Liver (tissue), 9 donors: Measurements from ENCODE around the gene NTPCR. TPM values are rescaled to one million over a fixed set of nuclear protein-coding genes. Genes with fewer than 3 reads are reported as not detected.

ENCODE experiments used
- DNase-seq: peaks from one replicate; pipeline ENCODE4 v3.0.0-alpha.2; 2017; ENCODE audit warnings: low spot score
- H3K27ac ChIP-seq, 2 donors: one replicate each; pipeline ENCODE4 v1.7.0; 2013; ENCODE audit warnings: inconsistent platforms in 2 of 2, low read length in 2 of 2, control low read depth in 1 of 2, low read depth in 1 of 2, mild to moderate bottlenecking in 1 of 2
- H3K27me3 ChIP-seq, 4 donors: one replicate each; pipeline versions ENCODE4 v1.6.1 to v1.7.0; 2013; ENCODE audit warnings: low read length in 3 of 4, inconsistent platforms in 1 of 4, mild to moderate bottlenecking in 1 of 4, moderate library complexity in 1 of 4; ENCODE audit not compliant: control insufficient read depth in 4 of 4, insufficient read depth in 4 of 4
- H3K36me3 ChIP-seq, 4 donors: one replicate each; pipeline versions ENCODE4 v1.6.1 to v1.7.0; 2013; ENCODE audit warnings: low read length in 3 of 4, mild to moderate bottlenecking in 3 of 4, low read depth in 1 of 4, moderate library complexity in 1 of 4; ENCODE audit not compliant: control insufficient read depth in 4 of 4, insufficient read depth in 3 of 4
- H3K4me1 ChIP-seq, 4 donors: one replicate each; pipeline versions ENCODE4 v1.6.1 to v1.7.0; 2013; ENCODE audit warnings: low read length in 3 of 4, mild to moderate bottlenecking in 3 of 4, moderate library complexity in 1 of 4; ENCODE audit not compliant: control insufficient read depth in 4 of 4, insufficient read depth in 4 of 4
- H3K4me3 ChIP-seq, 3 donors: one replicate each; pipeline versions ENCODE4 v1.6.1 to v1.7.0; 2013; ENCODE audit warnings: low read length in 3 of 3, control low read depth in 1 of 3, low read depth in 1 of 3, mild to moderate bottlenecking in 1 of 3
- H3K9ac ChIP-seq, 2 donors: one replicate each; pipeline ENCODE4 v1.7.0; 2013; ENCODE audit warnings: low read length in 2 of 2, mild to moderate bottlenecking in 2 of 2, moderate library complexity in 2 of 2, control low read depth in 1 of 2, low read depth in 1 of 2
- H3K9me3 ChIP-seq, 4 donors: one replicate each; pipeline versions ENCODE4 v1.6.1 to v1.7.0; 2013; ENCODE audit warnings: low read length in 3 of 4; ENCODE audit not compliant: control insufficient read depth in 4 of 4
- EGR1 ChIP-seq, 2 donors: IDR thresholded peaks; 2 replicates each; pipeline ENCODE4 v1.6.1; 2016 to 2018; ENCODE audit warnings: antibody characterized with exemption in 2 of 2, low read depth in 2 of 2
- FOXA2 ChIP-seq: IDR thresholded peaks from 2 replicates; pipeline ENCODE4 v1.6.1; 2016; ENCODE audit warnings: antibody characterized with exemption
- GABPA ChIP-seq, 2 donors: IDR thresholded peaks in 1 of 2; conservative IDR thresholded peaks in 1 of 2; 2 replicates each; pipeline ENCODE4 v1.6.1; 2016; ENCODE audit warnings: antibody characterized with exemption in 2 of 2, mild to moderate bottlenecking in 1 of 2, moderate library complexity in 1 of 2
- HNF4A ChIP-seq, 2 donors: conservative IDR thresholded peaks; 2 replicates each; pipeline ENCODE4 v1.6.1; 2016; ENCODE audit warnings: antibody characterized with exemption in 2 of 2, mild to moderate bottlenecking in 2 of 2
- HNF4G ChIP-seq: IDR thresholded peaks from 2 replicates; pipeline ENCODE4 v1.6.1; 2016; ENCODE audit warnings: antibody characterized with exemption
- JUND ChIP-seq, 2 donors: IDR thresholded peaks; 2 replicates each; pipeline ENCODE4 v1.6.1; 2016; ENCODE audit warnings: antibody characterized with exemption in 2 of 2
- NR2F2 ChIP-seq: IDR thresholded peaks from 2 replicates; pipeline ENCODE4 v1.6.1; 2016; ENCODE audit warnings: antibody characterized with exemption
- RXRA ChIP-seq, 2 donors: IDR thresholded peaks; 2 replicates each; pipeline ENCODE4 v1.6.1; 2017 to 2018; ENCODE audit warnings: antibody characterized with exemption in 2 of 2, mild to moderate bottlenecking in 1 of 2
- SP1 ChIP-seq: IDR thresholded peaks from 2 replicates; pipeline ENCODE4 v1.6.1; 2018; ENCODE audit warnings: antibody characterized with exemption, mild to moderate bottlenecking
- TAF1 ChIP-seq: conservative IDR thresholded peaks from 2 replicates; pipeline ENCODE4 v1.6.1; 2016; ENCODE audit warnings: antibody characterized with exemption, mild to moderate bottlenecking
- YY1 ChIP-seq: IDR thresholded peaks from 2 replicates; pipeline ENCODE4 v1.6.1; 2016; ENCODE audit warnings: antibody characterized with exemption, mild to moderate bottlenecking
- WGBS: extraction: QIAGEN DNeasy Blood & Tissue Kit; methylation state at CpG from one replicate; pipeline ENCODE4 v1.1.7; 2013; 5-methylcytosine and 5-hydroxymethylcytosine counted together
- polyA plus RNA-seq, 2 donors: library from polyadenylated mRNA; stranded (reverse) in 1 of 2; unstranded in 1 of 2; fragments of 200-250 nt in 1 of 2; fragments of >200 nt in 1 of 2; fragmentation: Nextera tagmentation in 1 of 2; extraction: Ambion mirVana in 1 of 2; gene quantifications; one replicate each; pipeline versions ENCODE4 v1.2.1 to v1.2.3, GENCODE V29; 2013 to 2015
- total RNA-seq, 2 donors: library from RNA; depleted of rRNA; stranded (reverse); fragments of >200 nt; gene quantifications; one replicate each; pipeline ENCODE4 v1.2.3, GENCODE V29; 2014
- TF ChIP-seq, protein P1 (sequence below): IDR thresholded peaks from 2 replicates; pipeline ENCODE4 v1.6.1; 2016; ENCODE audit warnings: antibody characterized with exemption
- TF ChIP-seq, protein P2 (sequence below): IDR thresholded peaks from 2 replicates; pipeline ENCODE4 v1.6.1; 2016; ENCODE audit warnings: antibody characterized with exemption
- TF ChIP-seq, protein P3 (sequence below): IDR thresholded peaks from 2 replicates; pipeline ENCODE4 v1.6.1; 2016; ENCODE audit warnings: antibody characterized with exemption
- TF ChIP-seq, protein P4 (sequence below): fragments of 150-350 bp; IDR thresholded peaks from 2 replicates; pipeline ENCODE4 v1.5.1; 2017; ENCODE audit warnings: improper control_type of control experiment, low read depth, low read length; ENCODE audit not compliant: missing input control
- donor health status: healthy.
- donor health status: healthy.
- donor health status: healthy.
- donor health status: healthy.
- donor health status: healthy.

Gene NTPCR
- total and polyA plus RNA-seq, 4 donors, result 7.2 to 37.2 (median 19.2) TPM

DNA sequence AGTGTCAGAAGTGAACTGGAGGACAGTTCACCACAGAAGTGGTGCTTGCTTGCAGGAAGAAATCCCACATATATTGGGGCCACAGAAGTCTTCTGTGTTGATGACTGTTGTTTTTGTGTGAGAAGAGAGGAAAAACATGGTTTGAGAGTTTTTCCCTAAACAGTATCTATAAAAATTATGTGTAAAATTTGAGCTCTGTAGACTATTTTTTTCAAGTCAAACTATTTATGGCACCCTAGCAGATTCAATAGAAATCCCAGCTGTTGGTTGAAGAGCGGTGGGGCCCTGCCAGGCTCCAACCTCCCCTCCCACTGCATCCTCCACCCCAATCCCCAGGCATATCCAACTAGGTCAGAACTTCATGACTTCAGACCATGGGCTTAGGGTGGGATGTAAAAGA, 61.6 kb downstream of the NTPCR start (continued):
- TF ChIP-seq, protein P1, sequence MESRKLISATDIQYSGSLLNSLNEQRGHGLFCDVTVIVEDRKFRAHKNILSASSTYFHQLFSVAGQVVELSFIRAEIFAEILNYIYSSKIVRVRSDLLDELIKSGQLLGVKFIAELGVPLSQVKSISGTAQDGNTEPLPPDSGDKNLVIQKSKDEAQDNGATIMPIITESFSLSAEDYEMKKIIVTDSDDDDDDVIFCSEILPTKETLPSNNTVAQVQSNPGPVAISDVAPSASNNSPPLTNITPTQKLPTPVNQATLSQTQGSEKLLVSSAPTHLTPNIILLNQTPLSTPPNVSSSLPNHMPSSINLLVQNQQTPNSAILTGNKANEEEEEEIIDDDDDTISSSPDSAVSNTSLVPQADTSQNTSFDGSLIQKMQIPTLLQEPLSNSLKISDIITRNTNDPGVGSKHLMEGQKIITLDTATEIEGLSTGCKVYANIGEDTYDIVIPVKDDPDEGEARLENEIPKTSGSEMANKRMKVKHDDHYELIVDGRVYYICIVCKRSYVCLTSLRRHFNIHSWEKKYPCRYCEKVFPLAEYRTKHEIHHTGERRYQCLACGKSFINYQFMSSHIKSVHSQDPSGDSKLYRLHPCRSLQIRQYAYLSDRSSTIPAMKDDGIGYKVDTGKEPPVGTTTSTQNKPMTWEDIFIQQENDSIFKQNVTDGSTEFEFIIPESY, result no peak
- TF ChIP-seq, protein P2, sequence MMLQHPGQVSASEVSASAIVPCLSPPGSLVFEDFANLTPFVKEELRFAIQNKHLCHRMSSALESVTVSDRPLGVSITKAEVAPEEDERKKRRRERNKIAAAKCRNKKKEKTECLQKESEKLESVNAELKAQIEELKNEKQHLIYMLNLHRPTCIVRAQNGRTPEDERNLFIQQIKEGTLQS, result no peak
- no peak for TF ChIP-seq EGR1 (IDR thresholded peaks at IDR 0.05; ENCODE audit: low read depth in 2 of 2)

DNA sequence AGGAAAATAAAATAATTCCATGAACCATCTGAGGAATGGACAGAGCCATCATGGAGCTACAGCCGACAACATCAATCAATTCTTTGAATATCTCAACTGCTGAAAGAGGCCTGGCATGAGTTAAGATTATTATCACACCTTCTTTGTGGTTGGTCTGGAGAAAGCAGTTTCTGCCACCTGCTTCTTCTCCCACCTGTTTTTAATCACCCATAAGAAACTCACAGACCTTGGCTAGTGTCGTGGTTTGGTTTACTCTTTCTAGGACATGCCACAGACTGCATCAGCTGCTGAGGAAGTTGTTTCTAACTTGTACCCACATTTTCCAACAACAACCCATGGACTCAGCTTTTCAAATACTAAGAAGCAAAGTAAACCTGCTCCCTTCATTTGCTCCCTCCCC, 65.6 kb downstream of the NTPCR start:
- Histone ChIP-seq H3K27ac (no peak overlapping the region), H3K9me3 (no peaks in the 10 kb centered on the region), H3K27me3 (peaks cover 0 to 2% (median 0%) of the 10 kb centered on the region in 4 donors), H3K9ac (no peak overlapping the region), H3K4me3 (no peak overlapping the region), H3K36me3 (no peaks in the 10 kb centered on the region), H3K4me1 (no peaks in the 10 kb centered on the region)
- 75% methylated on average over 2 of the region's 2 CpGs for WGBS
- DNase-seq, result no peak
- TF ChIP-seq, protein P3, sequence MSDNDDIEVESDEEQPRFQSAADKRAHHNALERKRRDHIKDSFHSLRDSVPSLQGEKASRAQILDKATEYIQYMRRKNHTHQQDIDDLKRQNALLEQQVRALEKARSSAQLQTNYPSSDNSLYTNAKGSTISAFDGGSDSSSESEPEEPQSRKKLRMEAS, result no peak
- TF ChIP-seq RXRA (IDR thresholded peaks at IDR 0.05) (no peak), TAF1 (no peak), NR2F2 (no peak), EGR1 (IDR thresholded peaks at IDR 0.05; ENCODE audit: low read depth in 2 of 2) (no peak), HNF4G (no peak), YY1 (no peak)
- TF ChIP-seq, protein P2, result no peak
- TF ChIP-seq, protein P1, result no peak
- TF ChIP-seq, protein P4, sequence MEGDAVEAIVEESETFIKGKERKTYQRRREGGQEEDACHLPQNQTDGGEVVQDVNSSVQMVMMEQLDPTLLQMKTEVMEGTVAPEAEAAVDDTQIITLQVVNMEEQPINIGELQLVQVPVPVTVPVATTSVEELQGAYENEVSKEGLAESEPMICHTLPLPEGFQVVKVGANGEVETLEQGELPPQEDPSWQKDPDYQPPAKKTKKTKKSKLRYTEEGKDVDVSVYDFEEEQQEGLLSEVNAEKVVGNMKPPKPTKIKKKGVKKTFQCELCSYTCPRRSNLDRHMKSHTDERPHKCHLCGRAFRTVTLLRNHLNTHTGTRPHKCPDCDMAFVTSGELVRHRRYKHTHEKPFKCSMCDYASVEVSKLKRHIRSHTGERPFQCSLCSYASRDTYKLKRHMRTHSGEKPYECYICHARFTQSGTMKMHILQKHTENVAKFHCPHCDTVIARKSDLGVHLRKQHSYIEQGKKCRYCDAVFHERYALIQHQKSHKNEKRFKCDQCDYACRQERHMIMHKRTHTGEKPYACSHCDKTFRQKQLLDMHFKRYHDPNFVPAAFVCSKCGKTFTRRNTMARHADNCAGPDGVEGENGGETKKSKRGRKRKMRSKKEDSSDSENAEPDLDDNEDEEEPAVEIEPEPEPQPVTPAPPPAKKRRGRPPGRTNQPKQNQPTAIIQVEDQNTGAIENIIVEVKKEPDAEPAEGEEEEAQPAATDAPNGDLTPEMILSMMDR, result no peak

DNA sequence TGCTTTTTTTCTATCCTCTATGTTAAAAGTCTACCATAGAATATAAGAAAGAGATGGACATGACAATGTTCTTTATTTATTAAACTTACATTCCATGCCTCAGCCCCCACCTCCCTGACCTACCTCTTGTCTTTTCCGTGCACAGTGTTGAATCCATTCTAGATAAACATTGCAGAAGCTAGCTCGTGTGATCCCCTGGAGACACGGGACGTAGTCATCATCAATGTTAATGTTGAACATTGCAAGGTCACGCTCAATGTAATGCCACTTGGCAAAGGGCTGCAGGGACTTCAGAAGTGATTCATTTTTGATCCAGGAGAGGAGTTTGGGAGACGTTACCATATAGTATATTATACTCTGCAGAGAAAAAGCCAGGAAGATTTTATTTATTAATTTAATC, 66.4 kb downstream of the NTPCR start:
- WGBS, result 61% methylated on average over 6 of the region's 6 CpGs
- Histone ChIP-seq H3K27ac (no peak overlapping the region), H3K27me3 (peaks cover 0 to 2% (median 0%) of the 10 kb centered on the region in 4 donors), H3K4me1 (no peaks in the 10 kb centered on the region), H3K9ac (no peak overlapping the region), H3K9me3 (no peaks in the 10 kb centered on the region), H3K36me3 (no peaks in the 10 kb centered on the region), H3K4me3 (no peak overlapping the region)
- DNase-seq, result no peak
- TF ChIP-seq SP1 (no peak), TAF1 (no peak), HNF4A (conservative IDR thresholded peaks at IDR 0.05) (no peak), NR2F2 (no peak), RXRA (IDR thresholded peaks at IDR 0.05) (no peak), JUND (IDR thresholded peaks at IDR 0.05) (no peak), FOXA2 (no peak), GABPA (IDR thresholded peaks at IDR 0.05 in 1 of 2, conservative IDR thresholded peaks at IDR 0.05 in 1 of 2) (no peak)
- TF ChIP-seq, protein P1, result no peak
- TF ChIP-seq, protein P3, result no peak
- TF ChIP-seq, protein P2, result no peak
- TF ChIP-seq, protein P4, result no peak
